ENCODE results near the gene IL2RG.

The IL2RG gene

DNA sequence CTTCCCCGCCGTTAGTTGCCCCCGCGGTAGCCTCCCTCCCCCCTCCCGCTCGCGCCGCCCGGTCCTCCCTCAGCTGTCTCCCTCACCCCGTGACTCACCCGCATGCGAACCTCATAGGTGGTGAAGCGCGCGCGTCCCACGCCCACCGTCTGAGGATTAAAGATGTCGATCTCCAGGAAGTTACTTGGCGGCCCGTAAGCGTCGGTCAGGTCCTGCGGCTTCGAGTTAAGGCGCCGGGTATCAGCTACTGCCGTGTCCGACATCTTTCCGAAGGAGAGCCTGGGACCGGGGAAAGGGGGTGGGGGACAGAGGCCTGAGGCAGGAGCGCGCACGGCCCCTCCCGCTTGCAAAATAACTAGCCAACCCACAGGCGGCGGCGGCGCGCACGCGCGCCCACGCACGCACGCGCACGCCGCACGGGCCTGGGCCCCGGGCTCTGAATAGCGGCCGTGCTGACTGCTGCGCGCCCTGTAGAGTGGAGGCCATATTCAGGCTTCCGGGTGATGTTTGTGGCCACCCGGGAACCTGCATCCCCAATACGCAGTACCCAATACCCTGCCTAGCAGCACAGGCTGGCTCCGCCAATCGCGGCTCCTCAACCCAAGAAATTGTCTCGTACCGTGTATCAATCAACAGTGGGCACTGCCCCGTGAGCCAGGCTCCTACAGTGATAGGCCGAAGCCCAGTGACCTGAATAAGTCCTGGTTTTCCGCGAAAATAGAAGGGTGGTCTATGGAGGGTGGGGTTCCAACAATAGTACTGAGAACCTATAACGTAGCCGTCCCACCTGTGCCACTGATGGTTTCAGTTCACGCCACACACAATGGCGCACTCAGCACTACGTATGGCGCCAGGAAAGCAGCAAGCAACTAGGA is 43.1 kb downstream of the IL2RG start, which contains the start of gene SNX12:
Gene SNX12, minus strand, starts transcription at position 291 of the 875 bp plus-strand sequence. Its CDS starts 28 bp downstream, at position 263.
- DNase-seq (ENCODE audit: low read depth): peak; percentile 75

DNA sequence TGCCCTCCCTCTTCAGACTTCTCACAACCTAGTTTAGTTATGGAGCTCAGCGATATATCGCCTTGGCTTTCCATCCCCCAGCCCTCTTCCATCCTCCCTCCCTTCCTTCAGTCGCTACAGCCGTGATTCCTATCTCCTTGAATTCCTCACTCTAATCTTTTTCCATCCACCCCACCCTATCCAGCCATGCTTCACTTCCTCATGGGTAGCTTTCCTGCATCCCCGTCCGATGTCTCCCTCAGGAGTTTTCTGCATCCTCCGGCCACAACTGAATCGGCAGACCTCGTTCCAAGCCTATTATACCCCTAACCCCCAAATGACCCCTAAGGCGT is 43.7 kb downstream of the IL2RG start:
- DNase-seq (ENCODE audit: low read depth): no peak

GRCh38 chrX:71067089-71067488 is 44.3 kb downstream of the IL2RG start:
- DNase-seq (ENCODE audit: low read depth): no peak

DNA sequence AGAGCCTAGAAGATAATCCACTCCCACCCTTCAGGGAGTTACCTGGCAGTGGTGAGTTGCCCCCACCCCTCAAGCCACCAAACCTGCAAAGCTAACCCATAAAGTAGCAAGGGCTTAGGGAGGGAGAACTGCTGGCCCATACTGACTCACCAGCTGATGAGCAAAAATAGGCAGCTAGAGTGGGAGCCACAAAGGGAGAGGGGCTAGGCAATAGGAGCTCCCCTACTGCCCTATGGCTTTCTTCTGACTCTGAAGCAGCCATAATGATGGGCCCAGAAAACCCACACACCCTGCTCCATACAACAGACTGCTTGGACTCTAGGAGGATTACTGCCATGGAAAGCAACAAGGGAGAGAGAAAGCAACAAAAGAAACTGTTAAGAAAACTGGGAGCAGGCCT is 51.2 kb downstream of the IL2RG start:
- DNase-seq (ENCODE audit: low read depth): no peak

DNA sequence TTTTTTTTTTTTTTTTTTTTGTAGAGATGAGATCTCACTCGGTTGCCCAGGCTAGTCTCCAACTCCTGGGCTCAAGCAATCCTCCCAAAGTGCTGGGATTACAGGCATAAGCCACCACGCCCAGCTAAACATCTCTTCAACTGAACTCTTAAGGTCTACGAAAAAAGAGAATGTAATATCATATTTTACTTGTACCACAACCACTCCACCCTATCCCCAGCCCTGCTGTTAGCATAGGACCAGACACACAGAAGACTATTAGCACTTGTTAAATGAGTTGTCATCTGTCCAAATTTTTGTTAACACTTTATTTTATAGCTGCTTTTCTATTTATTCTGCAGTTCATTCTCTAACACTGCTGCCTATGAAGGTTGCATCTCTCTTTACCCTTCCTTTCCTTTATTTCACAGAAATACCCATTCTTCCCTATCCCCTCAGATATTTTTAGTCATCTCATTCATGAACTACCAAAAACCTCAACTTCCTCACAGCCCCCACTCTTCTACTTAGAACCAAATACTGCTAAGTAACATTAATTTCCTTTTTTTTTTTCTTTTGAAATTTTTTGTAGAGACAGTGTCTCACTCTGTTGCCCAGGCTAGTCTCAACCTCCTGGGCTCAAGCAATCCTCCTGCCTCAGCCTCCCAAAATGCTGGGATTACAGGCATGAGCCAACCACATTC is 53.4 kb downstream of the IL2RG start:
- no peak for DNase-seq (ENCODE audit: low read depth)

All from stimulated activated CD8-positive, alpha-beta memory T cell treated with anti-CD3 and anti-CD28 coated beads, Interleukin-12 subunit alpha, Interleukin-12 subunit beta, amount 100 ng/mL, for 4 hours (primary cell).